Stimulated activated CD8-positive, alpha-beta memory T cell treated with anti-CD3 and anti-CD28 coated beads, Interleukin-4, amount 100 ng/mL, for 4 hours (primary cell): ENCODE data around the gene PCDHGA7.
"Not testable (repeated sequence)": the region's sequence is repeated elsewhere in the genome, so short reads cannot be mapped to it uniquely, and the experiment has no call there.

Source experiments
- DNase-seq, 2 donors: peaks; one replicate each; pipeline ENCODE4 v3.0.0-alpha.2; 2020; ENCODE audit warnings: low read depth in 2 of 2, low spot score in 1 of 2

PCDHGA7 gene

GRCh38 chr5:141366016-141366896 lies 16.3 kb upstream of the PCDHGA7 start:
- DNase-seq = no peak

- no peak for DNase-seq
Observed at GRCh38 chr5:141369994-141370848, 12.3 kb upstream of the PCDHGA7 start, which contains the start of gene PCDHGB3. Gene PCDHGB3, plus strand, starts transcription at chr5:141370242. Its CDS starts 153 bp downstream, at chr5:141370395.

- DNase-seq = no peak
Observed at GRCh38 chr5:141371572-141372475, 10.7 kb upstream of the PCDHGA7 start.

GRCh38 chr5:141373673-141374317 lies 8.7 kb upstream of the PCDHGA7 start, which contains the start of gene PCDHGA6:
Gene PCDHGA6, plus strand, starts transcription at chr5:141373891. Its CDS starts 193 bp downstream, at chr5:141374084.
- DNase-seq = no peak

GRCh38 chr5:141374627-141375026 lies 7.9 kb upstream of the PCDHGA7 start:
- DNase-seq = no peak

GRCh38 chr5:141375444-141376155 lies 6.9 kb upstream of the PCDHGA7 start:
- DNase-seq = not testable (repeated sequence)

GRCh38 chr5:141383345-141383744 lies 803 bp downstream of the PCDHGA7 start:
- no peak for DNase-seq

- DNase-seq = no peak
Observed at GRCh38 chr5:141384471-141385267, 2.1 kb downstream of the PCDHGA7 start.

GRCh38 chr5:141387557-141388311 lies 5.2 kb downstream of the PCDHGA7 start, which contains the start of gene PCDHGB4:
Gene PCDHGB4, plus strand, starts transcription at chr5:141387698. Its CDS starts 187 bp downstream, at chr5:141387885.
- not testable (repeated sequence) for DNase-seq

GRCh38 chr5:141388661-141389060 lies 6.1 kb downstream of the PCDHGA7 start:
- no peak for DNase-seq

- no peak for DNase-seq
Observed at GRCh38 chr5:141389153-141390042, 6.9 kb downstream of the PCDHGA7 start.

- no peak for DNase-seq
Observed at GRCh38 chr5:141392429-141393198, 10.1 kb downstream of the PCDHGA7 start, which contains the start of gene PCDHGA8. Gene PCDHGA8, plus strand, starts transcription at chr5:141392633. Its CDS starts 181 bp downstream, at chr5:141392814.

GRCh38 chr5:141393267-141393666 lies 10.7 kb downstream of the PCDHGA7 start:
- DNase-seq = no peak

- not testable (repeated sequence) for DNase-seq
Observed at GRCh38 chr5:141394401-141395187, 12.1 kb downstream of the PCDHGA7 start.
